Airway epithelial cell (primary cell): Measurements from ENCODE around the gene MUCL3. TPM values are rescaled to one million over a fixed set of nuclear protein-coding genes. Genes with fewer than 3 reads are reported as not detected.

Experiments
- total RNA-seq: library from RNA; depleted of rRNA; stranded (reverse); fragments of >200 nt; gene quantifications from 2 replicates; pipeline ENCODE4 v1.2.3, GENCODE V29; 2015

MUCL3 gene
- total RNA-seq: not detected in 2 replicates

DNA sequence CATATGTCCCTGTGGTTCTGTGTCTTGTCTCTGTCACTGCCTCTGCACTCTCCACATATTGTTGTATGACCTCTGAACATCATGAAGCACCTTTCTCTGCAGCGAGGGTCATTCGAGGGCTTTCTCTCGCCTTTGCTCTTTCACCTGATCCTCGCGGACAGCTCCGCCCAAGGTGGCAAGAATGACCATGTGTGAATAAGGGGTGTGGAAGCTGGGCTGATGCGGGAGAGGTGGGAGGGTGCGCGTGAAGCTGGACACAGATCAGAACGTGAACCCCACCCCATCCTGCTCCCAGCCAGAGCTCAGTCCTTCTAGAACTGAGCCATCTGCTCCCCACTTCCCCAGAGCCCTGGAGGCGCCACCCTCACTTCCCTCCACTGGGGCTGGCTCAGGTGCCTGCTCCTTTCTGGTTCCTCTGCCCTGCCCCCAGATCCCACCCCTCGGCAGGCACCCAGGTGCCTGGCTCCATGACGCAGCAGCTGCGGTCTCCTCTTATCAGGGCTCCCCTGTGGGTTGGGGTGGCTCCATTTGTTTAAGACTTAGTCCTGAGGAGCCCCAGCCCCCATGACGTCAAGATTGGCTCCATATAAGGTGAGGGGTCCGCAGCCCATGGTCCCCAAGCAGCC, at the start of gene MUCL3:
TSS of gene MUCL3 (plus strand) at position 613 of the 626 bp plus-strand sequence. CDS start 27 bp downstream, outside the sequence.

GRCh38 chr6:30907758-30908591, 32.8 kb upstream of the MUCL3 start, which contains the start of gene GTF2H4:
GTF2H4 (plus strand) TSS chr6:30908207.

DNA sequence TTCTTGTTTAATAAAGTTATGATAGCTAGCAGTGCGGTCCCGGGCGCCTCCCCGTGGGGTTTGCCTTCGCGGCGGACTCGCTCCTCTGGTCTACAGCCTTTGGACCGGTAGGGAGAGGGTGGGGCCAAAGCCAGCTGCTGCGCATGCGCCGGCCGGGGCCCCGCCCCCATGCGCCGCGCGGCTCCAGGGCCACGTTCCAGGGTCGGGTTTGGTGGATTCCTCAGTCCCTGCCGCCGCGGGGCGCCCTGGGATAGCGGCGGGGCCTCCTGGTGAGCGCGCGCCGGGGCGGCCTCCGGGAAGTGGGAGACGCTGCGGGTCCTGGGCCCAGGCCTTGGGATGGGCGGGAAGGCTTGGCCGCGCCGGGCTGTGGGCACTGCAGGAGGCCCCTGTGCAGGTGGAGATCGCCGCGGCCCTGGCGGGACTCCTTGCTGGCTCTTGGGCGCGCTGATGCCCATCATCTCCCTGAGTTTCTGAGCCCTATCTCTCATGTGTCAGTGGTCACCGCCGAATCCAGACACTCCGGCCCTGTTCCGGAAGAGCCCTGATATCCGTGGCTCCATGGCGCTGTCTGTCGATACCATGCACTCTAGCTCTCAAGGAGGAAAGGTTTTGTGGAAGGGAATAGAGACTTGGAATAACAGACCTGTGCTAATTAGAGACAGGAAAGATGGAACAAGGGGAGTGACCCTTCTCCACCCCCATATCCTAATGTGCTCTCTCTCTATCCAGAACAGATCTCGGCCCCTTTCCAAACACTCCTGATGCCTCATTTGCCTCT, 26.5 kb upstream of the MUCL3 start, which contains the start of gene VARS2:
TSS of gene VARS2 (plus strand) at position 163 of the 778 bp plus-strand sequence. CDS start at position 762, 599 bp downstream.

GRCh38 chr6:30931969-30932645, 8.7 kb upstream of the MUCL3 start, which contains the start of gene SFTA2:
SFTA2 (minus strand) TSS chr6:30932170; CDS start chr6:30932096, 74 bp downstream.

DNA sequence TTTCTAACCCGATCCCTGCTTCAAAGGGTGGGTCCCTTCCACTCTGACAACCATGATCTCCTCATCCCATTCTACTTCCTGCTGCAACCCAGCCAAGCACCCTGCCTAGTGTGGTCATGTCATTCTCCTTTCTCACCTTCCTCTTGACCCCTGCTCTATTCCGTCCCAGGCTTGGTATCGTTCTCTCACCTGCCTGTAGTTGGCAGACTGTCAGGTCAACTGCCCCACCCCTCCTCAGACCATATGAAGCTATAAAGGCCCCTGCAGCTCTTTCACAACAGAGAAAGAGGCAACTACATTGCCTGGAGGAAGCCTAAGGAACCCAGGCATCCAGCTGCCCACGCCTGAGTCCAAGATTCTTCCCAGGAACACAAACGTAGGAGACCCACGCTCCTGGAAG, 42.7 kb downstream of the MUCL3 start, which contains the start of gene MUC21:
TSS of gene MUC21 (plus strand) at position 280 of the 400 bp plus-strand sequence. CDS start 241 bp downstream, outside the sequence.

Other genes starting within 250 kb of the MUCL3 start
- gene NRM, start 250.0 kb upstream of the MUCL3 start, total RNA-seq: 7.4 and 13.3 TPM in 2 replicates
- 13.8 and 15.9 TPM in 2 replicates for gene MDC1, start 223.7 kb upstream of the MUCL3 start, total RNA-seq
- 601 and 896 TPM in 2 replicates for gene TUBB, start 220.6 kb upstream of the MUCL3 start, total RNA-seq
- gene FLOT1, start 198.3 kb upstream of the MUCL3 start, total RNA-seq: 32.4 and 36.5 TPM in 2 replicates
- gene IER3, start 196.4 kb upstream of the MUCL3 start, total RNA-seq: 285 and 337 TPM in 2 replicates
- 227 and 243 TPM in 2 replicates for gene DDR1, start 56.5 kb upstream of the MUCL3 start, total RNA-seq
- gene GTF2H4, start 32.8 kb upstream of the MUCL3 start, total RNA-seq: 12.6 and 15.9 TPM in 2 replicates
- 17.5 and 23.5 TPM in 2 replicates for gene VARS2, start 26.7 kb upstream of the MUCL3 start, total RNA-seq
- not detected in 2 replicates for gene SFTA2, start 8.8 kb upstream of the MUCL3 start, total RNA-seq
- gene MUC21, start 42.7 kb downstream of the MUCL3 start, total RNA-seq: 0.14 TPM in 1 of 2 replicates, not detected in the other
- gene MUC22, start 69.5 kb downstream of the MUCL3 start, total RNA-seq: not detected in 2 replicates
- 0.35 and 2.0 TPM in 2 replicates for gene C6orf15, start 171.6 kb downstream of the MUCL3 start, total RNA-seq
- 0.37 and 1.7 TPM in 2 replicates for gene PSORS1C1, start 173.8 kb downstream of the MUCL3 start, total RNA-seq
- 0.14 TPM in 1 of 2 replicates, not detected in the other for gene CDSN, start 179.5 kb downstream of the MUCL3 start, total RNA-seq
- gene PSORS1C2, start 198.1 kb downstream of the MUCL3 start, total RNA-seq: 0.14 and 0.33 TPM in 2 replicates
- gene CCHCR1, start 216.8 kb downstream of the MUCL3 start, total RNA-seq: 18.4 and 25.5 TPM in 2 replicates
- gene TCF19, start 217.6 kb downstream of the MUCL3 start, total RNA-seq: 17.0 and 20.8 TPM in 2 replicates
- gene POU5F1, start 229.7 kb downstream of the MUCL3 start, total RNA-seq: 0.60 and 3.5 TPM in 2 replicates